IMR-90 (cell line): Measurements from ENCODE around the gene CMTR1. TPM values are rescaled to one million over a fixed set of nuclear protein-coding genes. Genes with fewer than 3 reads are reported as not detected.
"Not testable (repeated sequence)": the region's sequence is repeated elsewhere in the genome, so short reads cannot be mapped to it uniquely, and the experiment has no call there.

Experiments used
- ATAC-seq: fragments of 200-7000 bp; cut with Tn5 transposase; 2 replicates; pipeline ENCODE4 v1.9.1; 2020; ENCODE audit warnings: low read depth, mild to moderate bottlenecking, moderate library complexity
- BruUV-seq: library from RNA; stranded (reverse); fragments of 400-500 nt; replicated peaks from 2 replicates; lab custom pipeline; 2021; lab: Mats Ljungman, UMichigan
- CTCF ChIA-PET: fragments of 300-600 bp; formaldehyde crosslinking; extraction: SDS; loops from one replicate; lab custom pipeline; 2021; ENCODE audit warnings: antibody characterized with exemption; lab: Yijun Ruan, JAX
- POLR2A ChIA-PET: fragments of 300-600 bp; sonication (Branson Sonifier 250); formaldehyde crosslinking; loops from one replicate; lab custom pipeline; 2022; ENCODE audit warnings: antibody characterized with exemption; ENCODE audit not compliant: unreplicated experiment; lab: Charles Lee
- DNase-seq: peaks from one replicate; pipeline ENCODE4 v3.0.0; 2013
- H2AFZ ChIP-seq: replicated peaks from 2 replicates; pipeline ENCODE3; 2013; ENCODE audit warnings: low read length, mild to moderate bottlenecking; ENCODE audit not compliant: poor library complexity
- H2AK5ac ChIP-seq: 2 replicates; pipeline ENCODE4 v1.6.1; 2013; ENCODE audit warnings: low read depth, low read length, inconsistent platforms
- H2AK9ac ChIP-seq: replicated peaks from 2 replicates; pipeline ENCODE3; 2013; ENCODE audit warnings: mild to moderate bottlenecking, low read depth, low read length, moderate library complexity; ENCODE audit not compliant: poor library complexity
- H2BK120ac ChIP-seq: 2 replicates; pipeline ENCODE4 v1.6.1; 2013; ENCODE audit warnings: low read depth, low read length, inconsistent platforms
- H2BK15ac ChIP-seq: 3 replicates; pipeline ENCODE4 v1.6.1; 2013; ENCODE audit warnings: low read depth, low read length, inconsistent platforms
- H2BK20ac ChIP-seq: 2 replicates; pipeline ENCODE4 v1.6.1; 2013; ENCODE audit warnings: low read depth, mild to moderate bottlenecking, inconsistent platforms, low read length, moderate library complexity
- H2BK5ac ChIP-seq: 2 replicates; pipeline ENCODE4 v1.6.1; 2013; ENCODE audit warnings: mild to moderate bottlenecking, low read depth, low read length, inconsistent platforms; ENCODE audit not compliant: poor library complexity, severe bottlenecking
- H3K14ac ChIP-seq: replicated peaks from 2 replicates; pipeline ENCODE4 v1.6.1; 2013; ENCODE audit warnings: low read depth, low read length, inconsistent platforms
- H3K18ac ChIP-seq: 2 replicates; pipeline ENCODE4 v1.6.1; 2013; ENCODE audit warnings: low read depth, low read length, control low read depth
- H3K23ac ChIP-seq: 2 replicates; pipeline ENCODE4 v1.6.1; 2013; ENCODE audit warnings: low read depth, low read length, inconsistent platforms
- H3K27ac ChIP-seq: 2 replicates; pipeline ENCODE4 v1.5.1; 2013; ENCODE audit warnings: mild to moderate bottlenecking, control low read depth, low read length; ENCODE audit not compliant: insufficient read depth
- H3K27me3 ChIP-seq: 2 replicates; pipeline ENCODE4 v1.6.1; 2013; ENCODE audit warnings: low read length; ENCODE audit not compliant: control insufficient read depth, insufficient read depth
- H3K36me3 ChIP-seq: 2 replicates; pipeline ENCODE4 v1.6.1; 2013; ENCODE audit warnings: low read length, mixed read lengths; ENCODE audit not compliant: control insufficient read depth, insufficient read depth
- H3K4ac ChIP-seq: 2 replicates; pipeline ENCODE4 v1.6.1; 2013; ENCODE audit warnings: low read depth, low read length, inconsistent platforms
- H3K4me1 ChIP-seq: 2 replicates; pipeline ENCODE4 v1.6.1; 2013; ENCODE audit warnings: low read length, mixed read lengths; ENCODE audit not compliant: control insufficient read depth, insufficient read depth
- H3K4me2 ChIP-seq: 2 replicates; pipeline ENCODE4 v1.6.1; 2013; ENCODE audit warnings: low read depth, mild to moderate bottlenecking, control low read depth, low read length, moderate library complexity
- H3K4me3 ChIP-seq: 2 replicates; pipeline ENCODE4 v1.5.1; 2013; ENCODE audit warnings: low read depth, mild to moderate bottlenecking, control low read depth, low read length, moderate library complexity; ENCODE audit not compliant: insufficient read depth
- H3K56ac ChIP-seq: 2 replicates; pipeline ENCODE4 v1.6.1; 2013; ENCODE audit warnings: low read length, inconsistent platforms; ENCODE audit not compliant: insufficient read depth; ENCODE audit errors: extremely low read depth
- H3K79me1 ChIP-seq, 2 experiments: 2 replicates each; pipeline ENCODE4 v1.6.1; 2013; ENCODE audit warnings: low read length in 2 of 2, inconsistent platforms in 1 of 2, low read depth in 1 of 2
- H3K9ac ChIP-seq: 2 replicates; pipeline ENCODE4 v1.6.1; 2013; ENCODE audit warnings: low read depth, low read length, control low read depth
- H3K9me1 ChIP-seq: 2 replicates; pipeline ENCODE4 v1.6.1; 2013; ENCODE audit warnings: low read length, inconsistent platforms; ENCODE audit not compliant: insufficient read depth
- H3K9me3 ChIP-seq: 2 replicates; pipeline ENCODE4 v1.6.1; 2013; ENCODE audit warnings: low read length; ENCODE audit not compliant: control insufficient read depth, insufficient read depth
- H4K20me1 ChIP-seq: 2 replicates; pipeline ENCODE4 v1.6.1; 2013; ENCODE audit warnings: low read length, inconsistent platforms; ENCODE audit not compliant: insufficient read depth
- H4K5ac ChIP-seq: 2 replicates; pipeline ENCODE4 v1.6.1; 2013; ENCODE audit warnings: mild to moderate bottlenecking, low read depth, low read length, control low read depth
- H4K8ac ChIP-seq, 2 experiments: 2 replicates each; pipeline ENCODE4 v1.6.1; 2013; ENCODE audit warnings: low read depth in 2 of 2, low read length in 2 of 2, control low read depth in 1 of 2, inconsistent platforms in 1 of 2
- H4K91ac ChIP-seq: 2 replicates; pipeline ENCODE4 v1.6.1; 2013; ENCODE audit warnings: low read depth, low read length, inconsistent platforms; ENCODE audit not compliant: insufficient read depth
- WGBS, 2 experiments: methylation state at CpG; one replicate each; pipeline versions ENCODE4 v1.1.5 to v1.1.7; 2013; ENCODE audit warnings: missing lambda C conversion rate in 2 of 2; ENCODE audit not compliant: insufficient read length in 1 of 2; ENCODE audit errors: extremely low coverage in 2 of 2; 5-methylcytosine and 5-hydroxymethylcytosine counted together
- dilution Hi-C: fragments of 300-500 bp; cut with HindIII; formaldehyde crosslinking; loops from one replicate; pipeline ENCODE4 v1.14.3; 2018; ENCODE audit warnings: low sequenced_read_pairs; ENCODE audit not compliant: unreplicated experiment
- in situ Hi-C: fragments of 300-500 bp; cut with MboI; formaldehyde crosslinking; loops from 3 replicates; pipeline ENCODE4 v1.14.3; 2019; ENCODE audit warnings: low sequenced_read_pairs, inconsistent platforms, mixed read lengths
- intact Hi-C: fragments of 100-400 bp; cut with micrococcal nuclease; formaldehyde crosslinking; loops from 2 replicates; pipeline ENCODE4 v1.10.0; 2022
- polyA plus RNA-seq, 3 experiments: library from polyadenylated mRNA; depleted of rRNA; stranded (reverse); fragments of >200 nt; gene quantifications; 2 replicates each; pipeline ENCODE4 v1.2.3, GENCODE V29; 2012; ENCODE audit warnings: low replicate concordance in 1 of 3
- total RNA-seq: library from RNA; depleted of rRNA; stranded (reverse); fragments of >200 nt; gene quantifications from 2 replicates; pipeline ENCODE4 v1.2.3, GENCODE V29; 2012

Gene CMTR1
- total and polyA plus RNA-seq, 2 of the 4 experiments (the other 2 are of a cell fraction), result 22.6 to 30.1 TPM

- H4K8ac ChIP-seq, in situ Hi-C loops, H3K18ac ChIP-seq, intact Hi-C loops, H2AK9ac ChIP-seq, H3K4me3 ChIP-seq, H3K27me3 ChIP-seq, H3K9me1 ChIP-seq, BruUV-seq, H3K4me2 ChIP-seq, H3K4me1 ChIP-seq, H2AK5ac ChIP-seq, H2BK15ac ChIP-seq, H2AFZ ChIP-seq, DNase-seq, H4K91ac ChIP-seq, H3K9me3 ChIP-seq, H3K14ac ChIP-seq, H4K5ac ChIP-seq, H2BK20ac ChIP-seq, H3K27ac ChIP-seq, CTCF ChIA-PET, H2BK5ac ChIP-seq, ATAC-seq, H3K9ac ChIP-seq, H2BK120ac ChIP-seq, H3K4ac ChIP-seq, H4K20me1 ChIP-seq, H3K23ac ChIP-seq, dilution Hi-C loops, H3K56ac ChIP-seq: not testable (repeated sequence)
- Histone ChIP-seq H3K79me1 (peaks cover 30 to 31% of the 10 kb centered on the region in 2 experiments), H3K36me3 (peaks cover 20% of the 10 kb centered on the region)
- no CpG with 5 or more reads among the region's 5 CpGs for WGBS, 2 experiments
- POLR2A ChIA-PET, result interaction anchor here (0.7 kb wide), 1 partner anchor 110 kb away, joined by 3 read pairs; no protein-coding TSS in a partner anchor
Observed at GRCh38 chr6:37443216-37443542, 10.2 kb downstream of the CMTR1 start.
